Ascending aorta (tissue), 2 donors: ENCODE measurements around the gene SLC16A14. TPM values are rescaled to one million over a fixed set of nuclear protein-coding genes. Genes with fewer than 3 reads are reported as not detected.
"Not testable (repeated sequence)": the region's sequence is repeated elsewhere in the genome, so short reads cannot be mapped to it uniquely, and the experiment has no call there.

ENCODE experiments used
- DNase-seq, 2 donors: peaks; one replicate each; pipeline ENCODE4 v3.0.0-alpha.2; 2019; ENCODE audit warnings: low spot score in 2 of 2
- H3K27ac ChIP-seq, 2 donors: fragments of 200-600 bp; sonication (generic); one replicate each; pipeline ENCODE4 v1.5.1; 2016 to 2017; ENCODE audit warnings: mild to moderate bottlenecking in 1 of 2
- H3K27me3 ChIP-seq: fragments of 200-600 bp; sonication (generic); one replicate; pipeline ENCODE4 v1.5.1; 2017
- H3K36me3 ChIP-seq, 2 donors: fragments of 200-600 bp; sonication (generic); one replicate each; pipeline ENCODE4 v1.5.1; 2016
- H3K4me1 ChIP-seq, 2 donors: fragments of 200-600 bp; sonication (generic); one replicate each; pipeline ENCODE4 v1.5.1; 2016 to 2017; ENCODE audit warnings: mild to moderate bottlenecking in 1 of 2
- H3K4me3 ChIP-seq, 2 donors: fragments of 200-600 bp; sonication (generic); one replicate each; pipeline ENCODE4 v1.5.1; 2016 to 2017; ENCODE audit warnings: mild to moderate bottlenecking in 1 of 2
- H3K9me3 ChIP-seq, 2 donors: fragments of 200-600 bp; sonication (generic); one replicate each; pipeline ENCODE4 v1.5.1; 2016
- CTCF ChIP-seq, 3 experiments: fragments of 200-600 bp in 2 of 3; fragments of 450-650 bp in 1 of 3; sonication (generic) in 2 of 3; IDR thresholded peaks; one replicate each; pipeline ENCODE4 v1.5.1; 2016 to 2019; ENCODE audit warnings: antibody characterized with exemption in 3 of 3, mild to moderate bottlenecking in 1 of 3, moderate library complexity in 1 of 3
- intact Hi-C: fragments of 100-400 bp; cut with DNase I; formaldehyde crosslinking; loops from one replicate; pipeline ENCODE4 v1.15.1; 2023
- total RNA-seq: library from RNA; depleted of rRNA; stranded (reverse); fragments of >200 nt; gene quantifications from one replicate; pipeline ENCODE4 v1.1.0, GENCODE V29; 2016

SLC16A14 gene
- total RNA-seq = 15.8 TPM

DNA sequence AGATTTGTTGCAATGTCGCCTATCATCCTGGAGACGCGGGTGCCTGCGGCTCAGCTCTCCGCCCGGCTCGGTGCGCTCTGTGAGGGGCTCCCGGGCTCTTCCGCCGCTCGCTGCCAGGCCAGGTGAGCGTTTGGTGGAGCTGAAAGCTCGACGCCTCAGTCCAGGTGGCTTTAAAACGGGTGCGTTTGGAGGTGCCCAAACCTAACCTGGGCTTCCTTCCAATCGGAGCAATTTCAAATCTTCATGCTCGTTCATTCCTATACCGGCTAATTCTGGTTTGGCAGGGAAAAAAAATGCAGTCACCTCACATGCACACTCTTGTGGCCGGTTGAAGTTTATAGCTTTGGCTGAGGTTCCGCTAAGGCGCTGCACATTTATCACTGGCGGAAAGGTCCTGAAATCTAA lies at the start of gene SLC16A14:
TSS of gene SLC16A14 (minus strand) at position 274 of the 405 bp plus-strand sequence. CDS start 9,572 bp downstream, outside the sequence.
- Histone ChIP-seq H3K36me3 (no peaks in the 10 kb centered on the region), H3K9me3 (no peaks in the 10 kb centered on the region), H3K27me3 (no peaks in the 10 kb centered on the region), H3K4me3 (peak within 1 kb of the TSS; percentile 47 to 88), H3K27ac (peak within 1 kb of the TSS; percentile 38 to 45), H3K4me1 (no peaks in the 10 kb centered on the region)
- no peak for DNase-seq
- intact Hi-C loops = loop anchor here (5.0 kb wide), 1 partner anchor 271 kb away; no protein-coding TSS in a partner anchor
- peak in 1 of 3 experiments; percentile 36 for TF ChIP-seq CTCF (IDR thresholded peaks at IDR 0.05)

GRCh38 chr2:230106771-230107170 lies 38.0 kb upstream of the SLC16A14 start:
- intact Hi-C loops = no loop called here
- no peaks in the 10 kb centered on the region for H3K4me1 ChIP-seq
- no peaks in the 10 kb centered on the region for H3K36me3 ChIP-seq
- H3K27ac ChIP-seq = no peak overlapping the region
- peaks cover 0 to 6% of the 10 kb centered on the region in 2 donors for H3K9me3 ChIP-seq
- no peak overlapping the region for H3K4me3 ChIP-seq
- no peak for TF ChIP-seq CTCF (IDR thresholded peaks at IDR 0.05)
- DNase-seq = no peak
- no peaks in the 10 kb centered on the region for H3K27me3 ChIP-seq

DNA sequence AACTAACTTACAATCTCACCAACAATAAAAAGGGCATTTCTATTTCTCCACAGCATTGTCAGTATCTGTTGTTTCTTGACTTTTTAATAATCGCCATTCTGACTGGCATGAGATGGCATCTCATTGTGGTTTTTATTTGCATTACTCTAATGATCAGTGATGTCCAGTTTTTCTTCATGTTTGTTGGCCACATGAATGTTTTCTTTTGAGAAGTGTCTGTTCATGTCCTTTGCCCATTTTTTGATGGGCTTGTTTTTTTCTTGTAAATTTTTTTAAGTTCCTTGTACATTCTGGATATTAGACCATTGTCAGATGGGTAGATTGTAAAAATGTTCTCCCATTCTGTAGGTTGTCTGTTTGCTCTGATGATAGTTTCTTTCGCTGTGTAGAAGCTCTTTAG lies 33.2 kb upstream of the SLC16A14 start:
- H3K9me3 ChIP-seq, H3K4me3 ChIP-seq, H3K36me3 ChIP-seq, H3K27ac ChIP-seq, H3K27me3 ChIP-seq, DNase-seq, H3K4me1 ChIP-seq, intact Hi-C loops: not testable (repeated sequence)

GRCh38 chr2:230097841-230098240 lies 29.1 kb upstream of the SLC16A14 start:
- intact Hi-C loops = no loop called here
- H3K36me3 ChIP-seq = no peaks in the 10 kb centered on the region

GRCh38 chr2:230097424-230097823 lies 28.7 kb upstream of the SLC16A14 start:
- Histone ChIP-seq H3K36me3 (no peaks in the 10 kb centered on the region), H3K27me3 (no peaks in the 10 kb centered on the region), H3K4me1 (no peaks in the 10 kb centered on the region), H3K4me3 (no peak overlapping the region), H3K9me3 (peaks cover 0 to 5% of the 10 kb centered on the region in 2 donors), H3K27ac (no peak overlapping the region)
- intact Hi-C loops = no loop called here
- no peak for TF ChIP-seq CTCF (IDR thresholded peaks at IDR 0.05)
- DNase-seq = no peak

More at GRCh38 chr2:230097841-230098240, 29.1 kb upstream of the SLC16A14 start:
- H3K27me3 ChIP-seq = no peaks in the 10 kb centered on the region
- no peaks in the 10 kb centered on the region for H3K4me1 ChIP-seq
- no peak for DNase-seq
- H3K4me3 ChIP-seq = no peak overlapping the region
- H3K27ac ChIP-seq = no peak overlapping the region
- peaks cover 0 to 5% of the 10 kb centered on the region in 2 donors for H3K9me3 ChIP-seq
- no peak for TF ChIP-seq CTCF (IDR thresholded peaks at IDR 0.05)

- Histone ChIP-seq H3K4me1 (no peaks in the 10 kb centered on the region), H3K27me3 (no peaks in the 10 kb centered on the region), H3K4me3 (no peak overlapping the region), H3K27ac (no peak overlapping the region), H3K36me3 (no peaks in the 10 kb centered on the region), H3K9me3 (no peaks in the 10 kb centered on the region)
- no peak for DNase-seq
- intact Hi-C loops = no loop called here
- TF ChIP-seq CTCF (IDR thresholded peaks at IDR 0.05) = no peak
Measured at GRCh38 chr2:230090967-230091366, 22.2 kb upstream of the SLC16A14 start.
